HG03045 (cell line): ENCODE measurements around the gene POLR3G.
A peak's percentile ranks its signal among the peaks of the same experiment; 100 is the strongest.

Source experiments
- ATAC-seq: cut with Tn5 transposase; IDR thresholded peaks from one replicate; pipeline ENCODE4 v1.9.1; 2021; ENCODE audit warnings: mild to moderate bottlenecking, moderate library complexity; ENCODE audit not compliant: unreplicated experiment

Gene POLR3G, protein sequence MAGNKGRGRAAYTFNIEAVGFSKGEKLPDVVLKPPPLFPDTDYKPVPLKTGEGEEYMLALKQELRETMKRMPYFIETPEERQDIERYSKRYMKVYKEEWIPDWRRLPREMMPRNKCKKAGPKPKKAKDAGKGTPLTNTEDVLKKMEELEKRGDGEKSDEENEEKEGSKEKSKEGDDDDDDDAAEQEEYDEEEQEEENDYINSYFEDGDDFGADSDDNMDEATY

DNA sequence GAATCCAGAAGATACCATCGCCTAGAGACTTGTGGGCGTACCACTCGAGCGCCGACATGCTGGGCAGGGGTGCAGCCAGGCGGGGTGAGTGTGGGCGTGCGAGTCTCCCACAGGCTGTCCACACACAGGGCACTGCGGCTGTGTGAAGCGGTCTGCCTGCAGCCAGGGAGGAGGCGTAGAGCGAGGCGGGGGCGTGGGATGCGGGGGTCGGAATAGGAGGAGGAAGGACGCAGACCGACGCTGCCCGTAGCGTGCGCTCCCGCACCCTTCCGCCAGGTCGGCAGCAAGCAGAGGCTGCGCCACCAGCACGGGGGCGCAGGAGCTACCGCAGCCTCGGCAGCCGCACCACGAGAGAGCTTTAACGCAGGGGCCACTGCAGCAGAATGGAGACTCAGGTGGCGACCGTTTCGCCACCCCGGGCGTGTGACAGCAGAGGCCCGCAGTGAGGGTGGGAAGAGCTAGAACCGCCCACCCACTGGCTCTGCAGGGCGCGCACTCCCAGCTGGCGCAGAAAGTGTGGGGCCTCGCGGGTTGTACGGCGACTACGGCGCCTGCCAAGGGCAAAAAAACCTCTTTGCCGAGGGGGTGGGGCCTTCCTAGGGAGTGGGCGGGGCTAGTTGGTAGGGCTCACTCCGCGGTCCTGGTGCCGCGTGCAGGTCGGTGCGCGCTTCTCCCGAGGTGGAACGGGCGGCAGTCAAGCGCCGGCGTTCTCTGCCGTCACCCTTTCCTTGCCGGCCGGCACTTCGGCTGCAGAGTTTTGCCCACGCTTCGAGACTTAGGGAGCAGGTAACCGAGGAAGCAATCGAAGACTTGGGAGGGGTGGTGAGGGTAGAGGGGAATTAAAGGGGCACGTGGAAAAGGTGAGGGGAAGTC is at the start of gene POLR3G, which contains the start of gene MBLAC2:
POLR3G (plus strand) TSS at position 630 of the 873 bp plus-strand sequence. CDS start 10,704 bp downstream, outside the sequence.
MBLAC2 (minus strand) TSS at position 537 of the 873 bp plus-strand sequence; CDS start at position 58, 479 bp downstream.
- ATAC-seq: peak; percentile 93

DNA sequence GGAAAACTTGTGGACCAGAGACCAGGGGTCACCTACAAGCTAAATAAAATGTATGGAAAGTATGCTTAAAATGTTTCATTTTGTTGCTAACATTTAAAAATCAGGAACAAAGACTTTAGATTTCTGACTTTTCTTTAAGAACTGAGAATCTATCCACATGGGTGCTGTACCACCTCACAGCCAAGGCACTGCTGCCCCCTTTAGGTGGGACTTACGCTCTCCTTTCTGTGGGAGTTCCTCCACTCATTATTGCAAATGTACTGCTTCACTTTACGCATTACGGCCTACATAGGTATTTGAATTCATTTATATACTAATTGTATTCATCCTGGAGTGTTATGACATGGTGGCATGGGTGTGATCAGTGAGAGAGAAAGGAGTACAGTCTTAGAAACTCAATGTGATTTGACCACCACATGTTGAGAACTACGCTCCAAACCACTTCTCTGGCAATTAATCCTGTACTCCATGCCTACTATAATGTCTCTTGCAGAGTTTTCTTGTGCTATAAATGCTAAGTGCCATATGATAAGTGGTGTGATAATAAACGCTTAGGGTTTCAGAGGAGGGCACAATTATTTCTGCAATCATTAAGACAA is 40.4 kb upstream of the POLR3G start:
- no peak for ATAC-seq

- no peak for ATAC-seq
These were observed 37.0 kb upstream of the POLR3G start for GRCh38 chr5:90437663-90438062.

GRCh38 chr5:90438100-90438499 is 36.6 kb upstream of the POLR3G start:
- ATAC-seq: no peak

GRCh38 chr5:90440644-90441043 is 34.0 kb upstream of the POLR3G start:
- ATAC-seq: no peak

DNA sequence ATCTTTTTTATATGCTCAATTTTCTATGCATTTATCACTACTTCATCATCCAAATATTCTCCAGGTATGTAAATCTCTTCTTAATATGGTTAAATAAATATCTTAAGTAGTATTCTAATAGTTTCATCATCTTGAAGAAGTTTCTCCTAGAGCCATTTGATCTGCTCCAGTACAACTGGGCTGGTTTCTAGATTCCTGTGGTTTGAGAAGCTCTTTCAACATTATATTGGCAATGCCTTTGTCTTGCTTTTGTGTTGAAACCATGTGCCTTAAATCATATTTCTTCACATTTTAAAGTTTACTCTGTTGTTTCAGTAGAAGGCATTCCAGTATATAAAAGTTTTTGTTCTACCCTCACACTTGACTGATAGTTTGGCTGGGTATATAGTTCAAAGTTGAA is 27.7 kb upstream of the POLR3G start:
- no peak for ATAC-seq

GRCh38 chr5:90461288-90461687 is 13.4 kb upstream of the POLR3G start:
- no peak for ATAC-seq

DNA sequence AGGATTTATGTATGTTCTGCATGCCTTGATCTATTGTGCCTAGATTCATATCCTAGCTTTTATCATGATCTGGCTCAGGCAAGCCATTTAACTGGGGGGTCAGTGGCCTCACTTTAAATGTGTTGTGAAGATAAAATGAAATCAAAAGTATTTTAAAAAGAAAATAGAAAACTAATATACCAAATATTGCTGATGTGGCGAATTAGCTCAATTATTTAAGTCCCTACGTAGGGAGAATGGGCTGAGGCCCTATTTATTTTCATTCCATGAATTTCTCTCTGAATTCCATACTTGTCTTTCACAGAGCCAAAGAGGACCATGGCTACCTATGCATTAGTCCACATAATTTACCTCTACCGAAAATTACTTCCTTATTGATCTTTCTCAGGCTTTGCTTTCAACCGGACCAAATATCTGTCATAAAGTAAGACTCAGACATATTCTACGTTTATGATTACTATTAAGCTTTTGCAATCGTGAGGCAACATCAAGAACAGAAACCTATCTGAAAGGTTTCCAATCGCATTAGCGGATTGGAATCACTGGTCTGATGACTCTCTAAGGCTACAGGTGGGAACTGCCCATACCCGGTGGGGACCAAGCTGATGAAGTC is 1.8 kb upstream of the POLR3G start:
- no peak for ATAC-seq

DNA sequence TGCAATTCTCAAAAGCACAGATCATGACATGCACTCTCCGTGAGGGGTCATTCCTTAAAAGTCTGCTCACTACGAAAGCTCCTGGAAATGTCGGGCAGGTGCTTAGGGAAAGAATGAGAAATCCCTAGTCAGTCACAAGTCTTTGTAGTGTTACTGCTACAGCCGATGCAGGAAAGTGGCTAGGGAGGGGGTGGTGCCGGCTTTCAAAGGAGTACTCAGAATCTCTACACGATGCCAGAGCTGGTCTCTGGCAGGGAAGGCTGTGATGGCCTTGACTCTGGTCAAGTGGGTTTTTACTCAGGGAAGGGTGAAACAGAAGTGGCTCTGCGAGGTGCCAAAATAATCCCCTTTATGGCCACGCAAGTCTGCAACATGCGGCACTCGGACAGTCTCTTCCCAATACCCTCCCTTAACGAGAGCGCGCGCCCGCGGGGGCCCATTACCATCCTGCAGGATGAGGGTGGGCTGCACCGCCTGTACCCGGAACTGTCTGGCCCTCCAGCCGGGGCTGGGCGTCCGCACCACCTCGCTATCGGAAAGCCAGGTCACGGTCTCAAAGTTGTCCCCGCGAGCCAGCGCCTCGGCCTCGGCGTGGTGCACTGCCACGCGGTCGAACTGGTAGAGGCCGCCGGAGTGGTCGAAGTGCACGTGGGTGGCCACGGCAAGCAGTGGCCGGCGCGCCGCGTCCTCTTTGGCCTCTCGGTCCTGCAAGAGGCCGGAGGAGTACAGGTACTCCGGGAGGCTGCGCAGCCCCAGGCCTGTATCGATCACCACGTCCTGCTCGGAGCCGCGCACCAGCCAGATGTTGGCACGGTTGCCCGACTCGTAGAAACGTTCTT is 1.0 kb upstream of the POLR3G start:
- peak; percentile 20 for ATAC-seq

DNA sequence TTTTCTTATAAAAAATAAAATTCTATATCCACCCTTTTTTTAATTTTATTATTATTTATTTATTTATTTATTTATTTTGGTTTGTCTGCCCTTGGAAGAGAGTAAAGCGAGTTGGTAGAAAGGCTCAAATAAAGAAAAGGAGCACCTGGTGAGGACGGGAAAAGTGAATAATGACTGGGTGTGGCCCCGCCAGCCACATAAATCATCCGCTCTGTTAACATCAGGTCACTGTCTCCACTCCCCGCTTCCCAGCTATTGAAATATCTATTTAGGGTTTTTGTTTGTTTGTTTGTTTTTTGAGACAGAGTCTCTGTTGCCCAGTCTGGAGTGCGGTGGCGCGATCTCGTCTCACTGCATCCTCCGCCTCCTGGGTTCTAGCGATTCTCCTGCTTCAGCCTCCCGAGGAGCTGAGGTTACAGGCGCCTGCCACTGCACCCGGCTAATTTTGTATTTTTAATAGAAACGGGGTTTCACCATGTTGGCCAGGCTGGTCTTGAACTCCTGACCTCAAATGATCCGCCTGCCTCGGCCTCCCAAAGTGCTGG is 844 bp downstream of the POLR3G start:
- no peak for ATAC-seq

DNA sequence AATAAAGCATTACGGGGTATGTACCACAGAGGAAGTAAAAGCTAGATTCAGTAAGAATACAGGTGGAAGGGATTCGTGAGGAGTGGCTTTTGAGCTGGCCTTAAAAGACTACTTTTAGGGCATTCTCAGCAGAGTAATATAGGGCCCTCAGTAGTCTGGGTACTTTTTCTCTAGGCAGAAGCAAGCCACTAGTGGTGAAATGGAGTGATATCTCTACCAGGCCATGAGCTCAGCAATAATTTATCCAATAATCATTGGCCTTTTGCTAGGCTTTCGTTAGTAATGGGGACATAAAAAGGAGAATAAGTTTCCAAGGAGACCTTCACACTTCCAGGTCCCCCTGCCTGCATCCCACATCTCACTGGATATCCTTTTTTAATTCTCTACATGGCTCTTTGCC is 1.7 kb downstream of the POLR3G start:
- no peak for ATAC-seq

DNA sequence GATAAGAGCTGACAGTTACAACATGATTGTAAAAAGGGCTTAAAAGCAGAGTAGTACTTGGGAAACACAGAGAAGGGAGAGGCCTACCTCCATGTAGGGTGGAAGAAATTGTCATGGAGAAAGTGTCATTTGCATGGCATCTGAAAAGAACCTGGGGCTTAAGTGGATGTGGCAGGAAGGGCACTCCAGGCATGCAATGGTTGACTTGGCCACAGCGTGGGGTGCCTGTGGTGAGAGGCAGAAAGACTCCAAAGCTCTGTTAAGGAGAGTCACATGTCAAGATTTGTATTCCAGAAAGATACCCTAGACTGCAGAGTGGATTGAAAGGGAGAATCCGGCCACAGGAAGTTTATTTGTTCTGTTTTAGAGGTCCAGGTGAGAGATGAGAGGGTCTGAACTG is 2.4 kb downstream of the POLR3G start:
- ATAC-seq: no peak

GRCh38 chr5:90477621-90478215 is 3.1 kb downstream of the POLR3G start:
- no peak for ATAC-seq

DNA sequence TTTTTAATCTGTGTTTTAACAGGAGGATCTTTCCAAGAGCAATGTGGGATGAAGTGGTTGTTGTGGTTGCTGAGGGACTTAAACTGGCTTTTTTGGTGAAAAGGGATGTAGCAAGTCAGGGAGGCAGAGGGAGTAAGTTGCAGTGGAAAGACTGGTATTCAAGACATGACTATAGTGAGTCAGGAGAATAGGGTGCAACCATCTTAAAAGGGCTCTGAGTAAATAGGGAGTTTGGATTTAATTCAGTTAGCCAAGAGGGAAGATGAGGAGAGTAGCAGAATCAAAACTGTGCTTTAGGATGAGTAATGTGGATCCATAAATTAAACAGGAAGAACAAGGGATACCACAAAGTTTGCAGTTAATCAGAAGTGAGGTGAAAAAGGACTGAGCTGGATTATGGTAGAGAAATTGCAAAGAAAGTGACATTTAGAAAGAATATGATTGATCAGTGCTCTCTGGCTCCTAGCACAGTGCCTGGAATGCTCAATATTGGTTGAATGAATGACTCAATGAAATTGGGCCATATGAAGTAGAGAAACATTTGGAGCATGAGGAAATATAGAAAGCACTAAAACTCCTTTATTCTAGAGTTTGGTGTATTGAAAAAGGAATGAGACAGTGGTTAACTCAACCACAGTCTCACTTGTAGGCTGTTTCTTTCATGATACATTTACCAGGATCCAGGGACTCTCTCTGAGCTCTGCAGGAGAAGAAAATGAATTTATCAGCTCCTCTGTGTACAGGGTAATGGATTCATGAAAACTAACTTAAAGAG is 5.1 kb downstream of the POLR3G start:
- no peak for ATAC-seq

DNA sequence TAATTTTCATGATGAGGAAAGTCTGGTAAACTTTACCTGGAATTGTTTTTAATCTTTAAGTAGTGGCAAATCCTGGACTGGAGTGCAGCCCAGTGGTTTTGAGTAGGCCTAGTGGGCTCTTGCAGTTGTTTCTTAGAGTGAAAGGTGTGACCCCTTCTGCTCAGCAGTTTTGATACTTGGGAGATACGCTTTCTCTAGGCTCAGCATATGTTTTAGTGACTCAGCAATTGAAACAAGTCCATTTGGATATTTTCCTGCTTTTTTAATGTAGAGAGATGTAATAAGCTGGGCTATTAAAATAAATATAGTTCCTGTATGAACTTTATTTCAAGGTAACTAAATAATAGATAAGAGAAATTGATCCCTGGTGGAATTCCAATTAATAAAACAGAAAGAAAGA is 6.0 kb downstream of the POLR3G start:
- ATAC-seq: no peak

DNA sequence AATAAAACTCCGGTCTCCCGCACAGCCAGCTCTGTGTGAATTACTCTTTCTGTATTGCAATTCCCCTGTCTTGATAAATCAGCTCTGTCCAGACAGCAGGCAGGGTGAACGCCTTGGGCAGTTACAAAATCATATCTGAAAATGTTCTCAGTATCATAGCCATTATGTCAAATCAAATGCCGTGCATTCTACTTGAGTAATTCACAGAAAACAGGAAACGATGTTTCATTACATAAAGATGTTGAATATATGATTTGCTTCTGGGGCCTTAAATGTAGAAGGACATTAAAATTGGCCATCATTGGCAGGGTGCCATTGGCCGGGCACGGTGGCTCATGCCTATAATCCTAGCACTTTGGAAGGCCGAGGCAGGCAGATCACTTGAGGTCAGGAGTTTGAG is 8.5 kb downstream of the POLR3G start:
- ATAC-seq: no peak

DNA sequence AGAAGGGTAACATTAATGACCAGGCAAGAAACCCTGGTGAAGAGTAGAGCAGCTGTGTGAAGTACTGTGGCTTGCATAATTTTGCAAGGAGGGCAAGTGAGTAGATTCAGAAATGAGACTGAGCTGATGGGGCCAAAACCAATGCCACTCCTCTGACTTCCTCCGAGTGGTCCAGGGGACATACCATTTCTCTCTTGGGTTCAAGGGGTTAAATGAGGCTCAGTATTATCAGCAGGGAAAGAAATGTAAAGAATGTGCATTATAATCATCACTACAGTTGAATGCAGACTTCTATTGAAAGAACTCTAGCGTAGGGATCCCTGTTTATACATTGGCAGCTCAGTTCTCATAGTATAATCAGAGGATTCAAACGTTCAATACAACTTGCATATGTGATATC is 9.9 kb downstream of the POLR3G start:
- ATAC-seq: no peak

- no peak for ATAC-seq
These were observed 14.1 kb downstream of the POLR3G start for GRCh38 chr5:90488791-90489190.

DNA sequence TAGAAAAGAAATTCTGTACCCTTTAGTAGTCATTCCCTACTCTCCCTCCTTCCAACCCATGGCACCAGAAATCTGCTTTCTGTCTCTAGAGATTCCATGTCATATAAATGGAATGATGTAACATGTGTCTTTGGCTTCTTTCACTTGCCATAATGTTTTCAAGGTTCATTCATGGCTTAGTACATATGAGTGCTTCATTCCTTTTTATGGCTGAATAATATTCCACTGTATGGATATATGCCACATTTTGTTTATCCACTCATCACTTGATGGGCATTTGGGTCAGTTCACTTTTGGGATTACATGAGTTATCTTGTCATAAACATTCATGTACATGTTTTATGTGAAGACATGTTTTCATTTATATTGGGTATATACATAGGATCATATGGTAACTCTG is 19.4 kb downstream of the POLR3G start:
- no peak for ATAC-seq
